Keratinocyte (primary cell): ENCODE measurements around the gene ATP6V0B. TPM values are rescaled to one million over a fixed set of nuclear protein-coding genes. Genes with fewer than 3 reads are reported as not detected.

Experiments
- DNase-seq: peaks from one replicate; pipeline ENCODE4 v3.0.0-alpha.2; 2011; ENCODE audit warnings: low read depth, missing footprints, low spot score
- FAIRE-seq: peaks from 2 replicates; lab custom pipeline; 2011; peaks lifted over from hg19 to GRCh38; lab: Jason Lieb, UNC
- H2AFZ ChIP-seq: 2 replicates; pipeline ENCODE4 v1.6.0; 2012; ENCODE audit warnings: low read length, control low read depth, inconsistent platforms; ENCODE audit not compliant: control insufficient read depth
- H3K27ac ChIP-seq: 2 replicates; pipeline ENCODE4 v1.5.1; 2011; ENCODE audit warnings: low read length; ENCODE audit not compliant: control insufficient read depth, insufficient read depth
- H3K27me3 ChIP-seq: 3 replicates; pipeline ENCODE4 v1.6.0; 2011; ENCODE audit warnings: low read length; ENCODE audit not compliant: control insufficient read depth, insufficient read depth; ENCODE audit errors: extremely low read depth
- H3K36me3 ChIP-seq, 2 experiments: 2 replicates in 1 of 2; 3 replicates in 1 of 2; pipeline ENCODE4 v1.5.1; 2011; ENCODE audit warnings: low read length in 2 of 2, mild to moderate bottlenecking in 1 of 2; ENCODE audit not compliant: control insufficient read depth in 2 of 2, insufficient read depth in 2 of 2; ENCODE audit errors: extremely low read depth in 1 of 2
- H3K4me1 ChIP-seq: 3 replicates; pipeline ENCODE4 v1.5.1; 2011; ENCODE audit warnings: low read length; ENCODE audit not compliant: control insufficient read depth, insufficient read depth; ENCODE audit errors: extremely low read depth
- H3K4me2 ChIP-seq: 3 replicates; pipeline ENCODE4 v1.6.0; 2011; ENCODE audit warnings: low read depth, low read length; ENCODE audit not compliant: control insufficient read depth, insufficient read depth; ENCODE audit errors: extremely low read depth
- H3K4me3 ChIP-seq, 3 experiments: fragments of 200-600 bp in 1 of 3; sonication (generic) in 1 of 3; 2 replicates in 2 of 3; 3 replicates in 1 of 3; pipeline ENCODE4 v1.5.1; 2011 to 2016; ENCODE audit warnings: low read length in 3 of 3, mild to moderate bottlenecking in 3 of 3, control low read depth in 2 of 3, inconsistent platforms in 1 of 3, low read depth in 1 of 3, mixed read lengths in 1 of 3, mixed run types in 1 of 3, moderate library complexity in 1 of 3; ENCODE audit not compliant: control insufficient read depth in 2 of 3, insufficient read depth in 2 of 3; ENCODE audit errors: extremely low read depth in 1 of 3
- H3K79me2 ChIP-seq: 2 replicates; pipeline ENCODE4 v1.6.0; 2012; ENCODE audit warnings: low read length; ENCODE audit not compliant: control insufficient read depth, insufficient read depth
- H3K9ac ChIP-seq: 3 replicates; pipeline ENCODE4 v1.6.0; 2011; ENCODE audit warnings: low read length; ENCODE audit not compliant: control insufficient read depth, insufficient read depth; ENCODE audit errors: extremely low read depth
- H3K9me1 ChIP-seq: 3 replicates; pipeline ENCODE4 v1.6.0; 2011; ENCODE audit warnings: low read length; ENCODE audit not compliant: control insufficient read depth, insufficient read depth; ENCODE audit errors: extremely low read depth
- H3K9me3 ChIP-seq: 2 replicates; pipeline ENCODE4 v1.5.1; 2012; ENCODE audit warnings: low read depth, low read length; ENCODE audit not compliant: control insufficient read depth
- H4K20me1 ChIP-seq: 3 replicates; pipeline ENCODE4 v1.6.0; 2011; ENCODE audit warnings: low read length; ENCODE audit not compliant: control insufficient read depth, insufficient read depth; ENCODE audit errors: extremely low read depth
- CTCF ChIP-seq, 3 experiments: IDR thresholded peaks in 1 of 3; conservative IDR thresholded peaks in 1 of 3; optimal IDR thresholded peaks in 1 of 3; 2 replicates in 2 of 3; 3 replicates in 1 of 3; pipeline versions ENCODE3 to v1.5.1; 2011; ENCODE audit warnings: low read length in 3 of 3, mild to moderate bottlenecking in 3 of 3, moderate library complexity in 2 of 3, control low read depth in 1 of 3, inconsistent platforms in 1 of 3; ENCODE audit not compliant: insufficient read depth in 2 of 3; ENCODE audit errors: extremely low read depth in 1 of 3
- EZH2 ChIP-seq: IDR thresholded peaks from one replicate; pipeline ENCODE4 v1.6.1; 2012; ENCODE audit warnings: inconsistent platforms, mild to moderate bottlenecking, low read length, moderate library complexity
- dilution Hi-C: fragments of 300-500 bp; cut with MboI; formaldehyde crosslinking; loops from one replicate; pipeline ENCODE4 v1.7.0; 2020; ENCODE audit warnings: low sequenced_read_pairs; ENCODE audit not compliant: extremely low pct_ligation_motif_present
- polyA plus RNA-seq, 5 experiments: library from polyadenylated mRNA; depleted of rRNA in 3 of 5; stranded (reverse) in 3 of 5; stranded (forward) in 1 of 5; unstranded in 1 of 5; fragments of >200 nt; gene quantifications; 1 replicate in 1 of 5; 2 replicates in 3 of 5; 3 replicates in 1 of 5; pipeline versions ENCODE4 v1.2.1 to v1.2.3, GENCODE V29; 2011 to 2012; ENCODE audit warnings: missing spikeins in 2 of 5, low read depth in 1 of 5, low replicate concordance in 1 of 5

The ATP6V0B gene
- polyA plus RNA-seq, 1 donor (not counting 4 experiments of a cell fraction or from before 2014, with no cell fraction given): 195 TPM

GRCh38 chr1:43982241-43982640 lies 7.5 kb downstream of the ATP6V0B start:
- Histone ChIP-seq H3K27ac (no peak overlapping the region), H3K4me3 (no peak overlapping the region), H2AFZ (no peak overlapping the region), H3K4me2 (no peak overlapping the region), H3K9me3 (no peaks in the 10 kb centered on the region), H3K36me3 (peaks cover 26 to 48% of the 10 kb centered on the region in 2 experiments), H3K9ac (no peak overlapping the region), H4K20me1 (no peaks in the 10 kb centered on the region), H3K9me1 (no peaks in the 10 kb centered on the region), H3K79me2 (peaks cover 50% of the 10 kb centered on the region), H3K4me1 (peaks cover 39% of the 10 kb centered on the region), H3K27me3 (no peaks in the 10 kb centered on the region)
- dilution Hi-C loops: no loop called here
- DNase-seq (no peak), FAIRE-seq (no peak)
- no peak for TF ChIP-seq EZH2
- no peak for TF ChIP-seq CTCF (optimal IDR thresholded peaks at IDR 0.05 in 1 of 3, IDR thresholded peaks at IDR 0.05 in 1 of 3, conservative IDR thresholded peaks at IDR 0.05 in 1 of 3; ENCODE audit: extremely low read depth in 1 of 3, insufficient read depth in 2 of 3, low read length in 3 of 3)

GRCh38 chr1:43982808-43983207 lies 8.0 kb downstream of the ATP6V0B start:
- dilution Hi-C loops: no loop called here
- no peak overlapping the region for H2AFZ ChIP-seq
- H3K4me2 ChIP-seq: no peak overlapping the region
- no peaks in the 10 kb centered on the region for H3K9me3 ChIP-seq
- no peak overlapping the region for H3K9ac ChIP-seq
- peaks cover 39% of the 10 kb centered on the region for H3K4me1 ChIP-seq
- no peaks in the 10 kb centered on the region for H4K20me1 ChIP-seq
- H3K36me3 ChIP-seq: peaks cover 22 to 54% of the 10 kb centered on the region in 2 experiments
- H3K27ac ChIP-seq: no peak overlapping the region
- FAIRE-seq: no peak
- H3K79me2 ChIP-seq: peaks cover 46% of the 10 kb centered on the region
- no peaks in the 10 kb centered on the region for H3K27me3 ChIP-seq
- no peak for TF ChIP-seq EZH2
- no peak for TF ChIP-seq CTCF (optimal IDR thresholded peaks at IDR 0.05 in 1 of 3, IDR thresholded peaks at IDR 0.05 in 1 of 3, conservative IDR thresholded peaks at IDR 0.05 in 1 of 3; ENCODE audit: extremely low read depth in 1 of 3, insufficient read depth in 2 of 3, low read length in 3 of 3)
- H3K4me3 ChIP-seq: no peak overlapping the region
- no peaks in the 10 kb centered on the region for H3K9me1 ChIP-seq
- no peak for DNase-seq
